Activated T-cell treated with anti-CD3 and anti-CD28 coated beads, Interleukin-2, amount 50 U/mL, for 1 hour (primary cell): ENCODE results near the gene CXCL14.

ENCODE experiments used
- DNase-seq: peaks from one replicate; pipeline ENCODE4 v3.0.0-alpha.2; 2020

CXCL14 gene

DNA sequence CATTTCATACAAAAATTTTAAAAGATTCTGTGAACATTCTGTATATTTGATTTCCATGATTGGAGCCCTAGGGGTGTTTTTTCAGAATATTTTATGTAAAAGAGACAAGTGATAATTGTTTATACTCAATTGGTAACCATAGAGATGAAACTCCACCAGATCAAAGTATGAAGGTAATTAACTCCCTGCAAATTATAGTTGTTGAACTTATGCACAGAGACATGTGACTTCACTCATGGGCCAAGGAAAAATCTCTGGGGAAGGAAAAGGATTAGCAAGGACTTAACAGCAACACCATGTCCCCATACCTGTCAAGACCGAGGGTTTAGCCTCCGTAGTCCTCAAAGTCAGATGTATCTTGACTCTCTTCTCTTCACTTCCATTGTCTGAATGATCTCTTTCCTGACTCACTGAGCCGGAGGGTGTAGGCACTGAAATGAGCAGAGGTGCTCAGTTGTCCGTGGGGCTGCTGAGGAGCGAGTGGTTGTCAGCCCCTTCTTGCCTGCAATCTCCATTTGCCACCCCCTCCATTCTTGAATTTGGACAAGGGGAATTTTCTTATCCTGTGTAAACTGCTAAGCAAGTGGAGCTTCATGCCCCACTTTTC, 17.5 kb upstream of the CXCL14 start:
- no peak for DNase-seq

DNA sequence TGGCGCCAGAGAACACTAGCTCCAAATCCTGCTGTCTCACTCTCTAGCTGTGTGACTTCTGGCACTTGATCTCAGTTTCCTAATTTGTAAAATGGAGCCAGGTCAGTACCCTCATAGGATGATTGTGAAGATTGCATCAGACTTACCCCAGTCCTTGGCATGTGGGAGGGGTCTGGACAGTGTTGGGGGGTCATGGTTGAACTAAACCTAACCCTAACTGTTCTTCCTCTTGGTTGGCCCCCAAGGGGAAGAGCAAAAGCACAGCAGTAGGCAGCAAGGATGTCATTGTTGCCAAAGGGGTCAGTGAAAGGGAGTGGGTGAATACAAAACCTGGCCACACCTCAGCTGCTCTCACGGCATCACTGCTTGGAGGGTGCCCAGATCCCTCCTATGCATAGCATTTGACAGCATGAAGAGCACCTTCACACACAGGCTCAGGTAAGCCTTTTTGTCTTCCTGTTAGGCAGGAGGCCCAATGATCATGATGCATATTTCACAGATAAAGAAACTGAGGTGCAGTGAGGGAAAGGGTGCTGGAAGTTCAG, 15.7 kb upstream of the CXCL14 start:
- no peak for DNase-seq

DNA sequence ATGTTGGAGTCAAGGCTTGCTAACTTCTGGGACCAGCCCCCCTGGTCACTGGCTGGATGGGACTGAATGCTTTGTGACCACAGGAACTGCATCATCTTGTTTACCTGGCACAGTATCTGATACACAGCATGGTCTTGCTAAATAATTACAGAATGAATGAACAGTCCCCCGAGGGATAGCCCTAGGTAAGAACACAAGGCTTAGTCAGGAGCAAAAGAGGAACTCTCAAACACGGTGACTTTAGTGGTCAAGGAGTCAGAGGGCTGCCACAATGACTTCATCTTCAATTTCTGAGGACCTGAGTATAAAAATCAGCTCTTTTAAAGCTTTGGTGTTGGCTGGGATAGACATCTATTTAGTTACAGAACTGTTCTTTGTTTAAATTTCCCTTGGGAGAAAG, 15.1 kb upstream of the CXCL14 start:
- no peak for DNase-seq

- no peak for DNase-seq
These were observed 14.3 kb upstream of the CXCL14 start for GRCh38 chr5:135593141-135593540.

DNA sequence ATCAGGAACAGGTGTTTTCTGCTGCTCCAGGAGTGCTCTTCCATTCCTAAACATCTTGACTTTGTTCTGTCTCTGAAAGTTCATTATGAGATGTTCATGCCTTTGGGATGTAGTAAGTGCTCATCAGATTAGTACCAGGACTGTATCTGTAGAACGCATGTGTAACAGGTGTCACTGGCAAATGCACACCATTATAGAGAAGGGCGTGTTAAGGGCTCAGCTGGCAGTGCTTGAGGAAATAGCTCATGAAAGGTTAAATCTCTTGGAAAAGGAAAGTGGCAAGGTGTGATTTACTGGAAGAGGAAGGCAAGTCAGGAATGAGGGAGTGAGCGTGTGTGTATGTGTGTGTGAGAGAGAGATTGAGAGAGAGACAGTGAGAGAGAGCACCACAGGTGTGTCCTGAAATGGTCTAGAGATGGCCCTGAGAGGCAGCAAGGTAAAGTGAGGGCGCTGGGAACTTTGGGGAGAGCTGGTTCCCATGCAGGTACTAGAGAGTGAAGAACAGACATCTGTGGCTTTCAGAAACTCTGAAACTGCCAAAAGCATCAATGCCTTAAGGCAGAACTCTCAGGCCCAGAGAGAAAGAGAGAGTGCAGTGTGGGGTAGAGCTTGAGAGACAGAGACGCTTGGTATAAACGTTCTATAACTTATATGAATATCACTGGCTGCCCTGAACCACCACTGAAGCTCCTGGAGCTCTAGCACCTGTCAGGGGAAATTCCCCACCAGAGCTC, 13.7 kb upstream of the CXCL14 start:
- no peak for DNase-seq

DNA sequence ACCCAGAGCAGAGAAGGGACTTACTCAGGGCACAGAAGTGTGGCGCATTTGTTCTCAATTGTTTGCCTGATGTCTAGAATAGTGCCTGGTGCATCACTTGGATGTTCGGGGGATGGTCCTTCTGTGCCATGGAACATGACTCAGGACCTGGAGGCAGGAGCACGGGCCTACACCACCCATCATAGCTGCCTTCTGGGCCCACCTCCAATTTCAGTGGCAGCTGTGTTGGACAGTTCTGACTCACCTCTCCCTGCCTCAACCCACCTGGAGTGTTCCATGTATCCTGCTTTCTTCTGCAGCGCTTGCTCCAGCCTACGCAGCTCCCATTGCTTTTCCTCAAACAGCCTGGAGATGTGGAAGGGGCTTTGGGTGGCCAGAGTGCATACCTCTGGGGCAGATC, 12.5 kb upstream of the CXCL14 start:
- no peak for DNase-seq

- DNase-seq, result no peak
These were observed 10.4 kb upstream of the CXCL14 start for GRCh38 chr5:135589152-135589551.

- no peak for DNase-seq
These were observed 9.2 kb upstream of the CXCL14 start for GRCh38 chr5:135587721-135588663.

DNA sequence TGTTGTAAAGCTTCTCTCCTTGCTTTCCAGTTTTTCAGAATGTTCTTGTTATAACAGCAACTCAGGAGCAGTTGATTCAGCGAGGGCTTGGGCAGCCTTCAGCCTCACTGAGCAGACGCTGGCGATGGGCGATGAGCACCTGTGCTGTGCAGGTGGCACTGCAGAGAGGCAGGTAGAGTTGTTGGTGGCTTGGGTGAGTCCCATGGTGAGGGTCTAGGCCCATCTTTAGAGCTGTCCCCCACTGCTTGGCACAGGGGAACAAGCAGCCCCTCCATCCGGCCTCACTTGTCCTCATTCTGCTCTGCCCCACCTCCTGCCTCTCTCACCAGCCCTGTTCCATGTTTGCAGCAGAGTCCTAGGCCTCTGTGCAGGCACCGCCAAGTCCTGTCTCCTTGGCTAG, 6.1 kb upstream of the CXCL14 start:
- DNase-seq, result no peak

DNA sequence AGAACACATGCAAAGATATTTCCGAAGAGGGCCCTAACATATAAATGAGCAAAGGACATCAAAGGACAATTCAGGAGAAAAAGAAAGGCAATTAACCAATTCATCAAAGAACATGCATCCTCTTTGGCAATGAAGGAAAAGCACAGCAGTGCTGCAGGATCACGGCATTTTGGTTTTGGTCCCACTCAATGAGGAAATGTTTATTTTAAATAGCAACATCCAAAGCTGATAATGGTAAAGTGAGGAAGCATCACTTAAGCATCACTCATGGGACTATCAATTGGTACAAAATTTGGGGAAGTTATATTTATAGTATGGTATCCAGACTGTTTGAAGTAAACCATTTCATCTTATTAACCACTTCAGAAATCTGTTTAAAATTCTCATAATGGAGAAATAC, 5.5 kb upstream of the CXCL14 start:
- DNase-seq, result no peak

- no peak for DNase-seq
These were observed 3.4 kb upstream of the CXCL14 start for GRCh38 chr5:135582099-135582781.

DNA sequence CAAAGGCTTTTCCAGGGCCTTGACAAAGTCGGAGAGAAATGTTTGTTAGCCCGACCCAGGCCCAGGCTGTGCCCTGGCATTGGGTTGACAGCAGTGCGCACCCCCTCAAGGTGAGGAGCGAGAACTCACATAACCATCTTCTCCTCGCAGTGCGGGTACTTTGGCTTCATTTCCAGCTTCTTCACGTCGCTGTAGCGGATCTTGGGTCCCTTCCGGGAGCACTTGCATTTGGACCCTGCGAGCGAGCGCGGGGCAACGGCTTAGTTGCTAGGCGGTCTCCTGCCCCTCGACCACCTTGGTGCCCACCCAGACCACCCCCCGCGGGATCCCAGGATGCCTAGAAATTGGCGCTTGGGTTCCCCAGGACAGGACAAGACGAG, 496 bp downstream of the CXCL14 start:
- DNase-seq, result no peak

DNA sequence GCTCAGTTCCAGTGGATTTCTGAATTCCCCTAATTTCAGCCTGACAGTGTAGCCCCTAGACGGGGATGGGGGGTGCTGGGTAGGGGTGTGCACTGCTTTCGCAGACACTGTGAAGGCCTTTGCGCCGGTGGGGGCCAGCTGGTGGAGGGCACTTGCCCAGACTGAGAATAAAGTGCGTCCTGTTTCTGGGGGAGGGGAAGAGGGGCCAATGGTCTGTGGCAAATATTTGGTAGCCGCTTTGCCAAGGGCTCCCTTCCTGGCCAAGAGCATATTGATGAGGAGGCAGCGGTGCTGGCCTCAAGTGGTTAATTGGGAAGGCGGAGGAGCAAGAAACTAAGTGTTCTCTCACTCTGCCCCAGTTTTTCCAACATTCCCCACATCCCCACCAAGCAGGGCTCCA, 1.4 kb downstream of the CXCL14 start:
- DNase-seq, result no peak

DNA sequence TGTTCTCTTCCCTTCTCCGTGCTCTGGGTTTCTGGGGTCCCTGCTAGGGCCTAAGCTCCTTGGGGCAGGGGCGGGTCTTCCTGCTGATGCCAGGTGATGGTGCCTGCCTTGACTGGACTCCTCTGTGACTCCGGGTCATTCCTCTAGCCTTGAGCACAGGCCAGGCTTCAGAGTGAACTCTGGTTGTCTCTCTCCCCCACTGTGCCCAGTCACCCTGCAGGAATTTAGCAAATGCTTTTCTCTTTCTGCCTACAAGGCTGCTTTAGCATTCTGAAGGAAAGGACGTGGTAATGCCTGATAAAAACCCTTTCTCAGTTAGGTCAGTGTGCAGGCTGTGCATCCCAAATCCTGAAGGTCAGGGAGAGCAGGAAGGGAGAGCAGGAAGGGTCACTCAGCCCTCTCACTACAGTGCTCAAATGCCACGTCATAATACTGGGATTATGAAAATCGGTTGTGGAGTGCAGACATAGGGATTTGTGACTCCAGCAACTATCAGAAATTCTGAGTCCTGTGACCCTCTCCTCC, 2.7 kb downstream of the CXCL14 start:
- no peak for DNase-seq

DNA sequence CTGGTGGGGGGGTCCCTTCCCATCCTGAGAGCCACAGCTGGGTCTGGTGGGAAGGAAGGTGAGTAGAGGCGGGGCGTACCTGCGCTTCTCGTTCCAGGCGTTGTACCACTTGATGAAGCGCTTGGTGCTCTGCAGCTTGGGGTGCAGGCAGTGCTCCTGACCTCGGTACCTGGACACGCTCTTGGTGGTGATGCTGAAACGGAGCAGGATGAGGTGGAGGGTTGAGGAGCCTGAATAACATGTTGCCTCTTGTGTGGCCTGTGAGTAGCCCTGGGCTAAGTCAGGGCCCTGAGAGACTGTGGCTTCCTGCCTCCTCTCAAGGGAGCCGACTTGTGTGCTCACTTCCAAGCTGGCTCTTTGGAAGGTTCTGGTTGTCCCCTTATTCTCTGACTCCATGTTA, 4.3 kb downstream of the CXCL14 start:
- DNase-seq, result no peak

- no peak for DNase-seq
These were observed 6.9 kb downstream of the CXCL14 start for GRCh38 chr5:135571902-135572301.

DNA sequence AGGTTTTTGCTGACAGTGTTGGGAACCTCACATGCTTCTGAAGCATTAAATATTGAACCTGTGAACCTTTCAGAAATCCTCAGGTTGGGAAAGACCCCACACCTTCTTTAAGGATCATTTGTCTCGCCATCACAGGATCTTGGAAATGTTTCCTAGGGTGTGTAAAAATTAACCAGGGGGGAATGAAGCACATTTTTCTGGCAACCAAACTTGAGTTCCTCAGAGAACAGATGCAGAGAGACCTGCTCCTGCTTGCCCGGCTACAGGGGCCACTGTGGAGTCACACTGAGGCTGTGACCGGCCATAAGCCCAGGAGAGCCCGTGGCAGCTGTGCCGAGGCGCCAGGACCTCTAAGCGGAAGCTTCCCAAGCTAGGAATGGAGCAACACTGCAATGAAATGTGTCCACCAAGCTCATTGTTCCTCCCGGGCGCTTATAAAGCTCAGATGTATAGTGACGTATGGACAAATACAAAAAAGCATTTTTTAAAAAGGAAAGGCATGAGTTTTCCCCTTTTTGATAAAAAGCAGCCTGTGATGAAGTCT, 7.7 kb downstream of the CXCL14 start:
- DNase-seq, result no peak

DNA sequence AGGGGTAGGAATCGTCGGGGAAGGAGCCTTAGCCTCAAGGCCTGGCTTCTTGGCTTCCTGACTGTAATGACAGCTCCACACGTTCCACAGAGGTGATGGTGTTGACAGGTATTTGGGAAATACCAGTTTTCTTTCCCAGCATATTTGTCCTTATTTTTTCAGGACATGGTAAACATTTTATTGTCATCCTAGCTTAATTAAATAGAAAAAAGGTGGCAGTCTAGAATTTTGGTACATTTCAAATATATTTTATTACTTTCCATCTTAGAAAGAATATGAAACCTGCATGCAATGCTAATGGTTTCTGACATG, 8.4 kb downstream of the CXCL14 start:
- no peak for DNase-seq

- no peak for DNase-seq
These were observed 8.9 kb downstream of the CXCL14 start for GRCh38 chr5:135569755-135570452.

DNA sequence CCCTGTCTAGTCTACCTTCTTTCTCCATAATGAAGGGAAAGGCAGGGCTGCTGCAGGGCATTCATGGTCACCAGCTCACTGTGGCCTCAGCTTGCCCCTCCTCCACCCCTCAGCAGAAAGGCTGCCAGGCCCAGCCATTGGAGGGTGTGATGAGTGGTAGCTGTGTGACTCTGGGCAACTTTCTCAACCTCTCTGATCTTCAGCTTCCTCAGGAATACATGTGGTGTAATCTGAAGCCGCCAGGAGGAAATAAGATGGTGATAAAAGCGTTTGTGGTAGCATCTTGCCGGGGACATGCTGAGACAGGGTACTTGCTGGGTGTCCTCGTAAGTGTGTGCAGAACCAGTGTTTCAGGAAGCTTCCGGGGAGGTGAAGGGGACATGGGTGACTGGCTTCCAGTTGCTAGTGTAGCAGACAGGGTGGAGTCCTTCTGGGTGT, 9.8 kb downstream of the CXCL14 start:
- no peak for DNase-seq

DNA sequence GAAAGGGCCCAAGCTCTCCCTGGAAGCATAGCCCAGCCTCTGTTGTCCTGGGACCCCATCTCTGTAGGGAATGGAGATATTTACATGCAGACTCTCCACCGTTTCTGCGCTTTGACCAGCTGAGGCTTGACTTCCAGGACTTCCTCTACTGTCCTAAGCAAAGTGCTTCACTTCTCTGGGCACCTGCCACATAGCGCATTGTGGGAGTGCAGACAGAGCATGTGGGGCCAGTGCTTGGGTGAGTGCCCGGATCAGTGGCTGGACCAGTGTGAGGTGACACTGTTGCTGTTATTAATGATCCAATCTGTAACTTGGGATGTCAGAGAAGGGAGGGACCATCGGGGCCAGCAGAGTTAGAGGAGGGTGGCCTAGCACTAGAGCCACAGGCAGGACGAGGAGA, 10.5 kb downstream of the CXCL14 start:
- no peak for DNase-seq

- DNase-seq, result no peak
These were observed 11.1 kb downstream of the CXCL14 start for GRCh38 chr5:135567661-135568060.
